ENCODE data around the gene GJB6.

GJB6 gene

DNA sequence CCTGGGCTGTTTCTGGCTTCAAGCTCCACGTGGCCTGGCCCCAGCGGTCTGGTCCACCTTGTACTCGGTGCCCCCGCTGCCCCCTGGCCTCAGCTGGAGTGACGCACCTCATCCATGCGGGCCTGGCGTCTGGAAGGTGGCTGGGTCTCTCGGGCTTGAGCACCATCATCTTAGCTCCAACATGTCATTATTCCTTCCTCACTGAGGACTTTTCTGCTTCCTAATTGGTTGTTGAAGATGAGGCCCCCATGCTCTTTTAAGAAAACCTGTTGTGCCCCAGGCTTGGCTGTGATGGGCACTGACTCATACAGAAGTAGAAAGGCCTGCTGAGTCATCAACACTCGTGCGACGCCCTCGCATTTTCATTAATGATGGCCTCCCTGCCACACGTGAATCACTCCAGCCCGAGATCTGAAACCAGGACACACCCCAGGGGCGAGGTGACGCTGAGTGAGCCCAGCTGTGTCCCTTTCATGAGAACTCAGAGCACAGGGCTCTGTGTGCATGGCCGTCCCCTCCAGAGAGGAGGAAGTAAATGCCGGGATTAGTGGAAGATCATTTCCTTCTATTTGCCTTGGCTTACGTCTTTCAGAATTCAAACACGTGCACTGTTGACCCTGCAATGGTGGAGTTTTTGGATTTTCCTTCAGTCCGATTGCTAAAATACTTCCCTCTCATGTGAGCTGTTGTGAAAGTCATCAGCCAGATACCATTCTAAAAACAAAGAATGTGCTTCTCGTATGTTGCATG, 57.3 kb downstream of the GJB6 start:
- DNase-seq (ENCODE audit: low read depth) = peak; percentile 91
- H3K4me3 ChIP-seq (ENCODE audit: low read depth, low read length) = peak overlapping the region; percentile 14
- no peak for TF ChIP-seq POLR2A (IDR thresholded peaks at IDR 0.05; ENCODE audit: extremely low read depth, insufficient read length)
- peak; percentile 74 for TF ChIP-seq MAX (IDR thresholded peaks at IDR 0.05; ENCODE audit: low read depth, low read length)

GRCh38 chr13:20173116-20173746, 58.9 kb downstream of the GJB6 start:
- DNase-seq (ENCODE audit: low read depth) = no peak
- TF ChIP-seq, protein P1, sequence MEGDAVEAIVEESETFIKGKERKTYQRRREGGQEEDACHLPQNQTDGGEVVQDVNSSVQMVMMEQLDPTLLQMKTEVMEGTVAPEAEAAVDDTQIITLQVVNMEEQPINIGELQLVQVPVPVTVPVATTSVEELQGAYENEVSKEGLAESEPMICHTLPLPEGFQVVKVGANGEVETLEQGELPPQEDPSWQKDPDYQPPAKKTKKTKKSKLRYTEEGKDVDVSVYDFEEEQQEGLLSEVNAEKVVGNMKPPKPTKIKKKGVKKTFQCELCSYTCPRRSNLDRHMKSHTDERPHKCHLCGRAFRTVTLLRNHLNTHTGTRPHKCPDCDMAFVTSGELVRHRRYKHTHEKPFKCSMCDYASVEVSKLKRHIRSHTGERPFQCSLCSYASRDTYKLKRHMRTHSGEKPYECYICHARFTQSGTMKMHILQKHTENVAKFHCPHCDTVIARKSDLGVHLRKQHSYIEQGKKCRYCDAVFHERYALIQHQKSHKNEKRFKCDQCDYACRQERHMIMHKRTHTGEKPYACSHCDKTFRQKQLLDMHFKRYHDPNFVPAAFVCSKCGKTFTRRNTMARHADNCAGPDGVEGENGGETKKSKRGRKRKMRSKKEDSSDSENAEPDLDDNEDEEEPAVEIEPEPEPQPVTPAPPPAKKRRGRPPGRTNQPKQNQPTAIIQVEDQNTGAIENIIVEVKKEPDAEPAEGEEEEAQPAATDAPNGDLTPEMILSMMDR (IDR thresholded peaks at IDR 0.05; ENCODE audit: low read depth, low read length) = no peak
- TF ChIP-seq POLR2A (IDR thresholded peaks at IDR 0.05; ENCODE audit: extremely low read depth, insufficient read length) (no peak), MAX (IDR thresholded peaks at IDR 0.05; ENCODE audit: low read depth, low read length) (no peak)
- no peak overlapping the region for H3K4me3 ChIP-seq (ENCODE audit: low read depth, low read length)

All from NB4 (cell line).